ENCODE results near the gene XPC.
"Not testable (repeated sequence)": the region's sequence is repeated elsewhere in the genome, so short reads cannot be mapped to it uniquely, and the experiment has no call there.

The XPC gene

GRCh38 chr3:14132120-14132519 lies 46.3 kb downstream of the XPC start:
- no peak for DNase-seq

DNA sequence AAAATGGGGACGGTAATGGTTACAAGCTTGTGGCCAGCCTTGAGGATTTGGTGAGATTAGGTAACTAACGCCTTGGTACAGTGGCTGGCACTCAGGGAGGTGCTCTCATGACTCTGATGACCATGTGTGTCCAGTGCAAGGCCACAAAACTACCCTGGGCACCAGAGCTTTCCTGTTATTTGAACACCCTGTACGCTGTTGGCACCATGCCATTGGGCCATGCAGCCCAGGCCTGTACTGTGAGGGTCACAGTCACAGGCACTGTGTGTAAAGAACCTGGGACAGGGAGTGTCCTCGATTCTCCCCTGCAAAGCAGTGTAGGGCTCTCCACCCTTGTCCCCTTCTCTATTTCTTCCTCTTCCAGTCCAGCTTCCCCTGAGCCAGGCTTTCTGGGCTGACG lies 47.3 kb downstream of the XPC start:
- DNase-seq, result no peak

DNA sequence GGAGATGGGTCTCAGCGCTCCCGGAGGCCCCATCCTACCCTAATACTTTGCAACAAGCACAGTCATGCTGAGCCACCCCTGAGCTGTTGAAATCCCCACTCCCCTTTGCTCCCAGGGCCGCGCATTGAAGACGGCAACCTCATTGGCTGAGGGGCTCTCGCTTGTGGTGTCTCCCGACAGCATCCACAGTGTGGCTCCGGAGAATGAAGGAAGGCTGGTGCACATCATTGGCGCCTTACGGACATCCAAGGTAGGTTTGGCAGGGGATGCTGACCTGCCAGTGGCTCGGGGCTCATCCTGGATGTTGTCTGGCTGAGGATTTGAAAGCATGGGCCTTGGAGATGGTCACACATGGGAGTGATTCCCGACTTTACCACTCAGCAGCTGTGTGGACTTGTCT lies 47.7 kb downstream of the XPC start:
- DNase-seq, result no peak

GRCh38 chr3:14130230-14130629 lies 48.2 kb downstream of the XPC start:
- DNase-seq, result no peak

DNA sequence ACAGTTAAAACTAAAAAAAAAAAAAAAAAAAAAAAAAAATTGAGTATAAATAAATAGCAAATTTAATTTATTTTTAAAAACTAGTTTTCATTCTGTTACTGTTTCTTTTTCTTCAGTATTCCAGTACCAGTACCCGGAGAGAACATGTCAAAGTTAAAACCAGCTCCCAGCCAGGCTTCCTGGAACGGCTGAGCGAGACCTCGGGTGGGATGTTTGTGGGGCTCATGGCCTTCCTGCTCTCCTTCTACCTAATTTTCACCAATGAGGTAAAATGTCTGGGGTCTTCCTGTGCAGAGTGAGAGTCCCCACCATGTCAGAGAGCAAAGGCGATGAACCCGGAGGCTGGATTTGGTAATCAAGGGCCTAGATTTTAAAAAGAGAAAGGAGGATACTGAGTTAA lies 49.1 kb downstream of the XPC start:
- DNase-seq, result no peak

- no peak for DNase-seq
Measured at GRCh38 chr3:14128724-14129123, 49.7 kb downstream of the XPC start.

- DNase-seq, result no peak
Measured at GRCh38 chr3:14127516-14128161, 50.8 kb downstream of the XPC start.

GRCh38 chr3:14126887-14127505 lies 51.4 kb downstream of the XPC start:
- no peak for DNase-seq

DNA sequence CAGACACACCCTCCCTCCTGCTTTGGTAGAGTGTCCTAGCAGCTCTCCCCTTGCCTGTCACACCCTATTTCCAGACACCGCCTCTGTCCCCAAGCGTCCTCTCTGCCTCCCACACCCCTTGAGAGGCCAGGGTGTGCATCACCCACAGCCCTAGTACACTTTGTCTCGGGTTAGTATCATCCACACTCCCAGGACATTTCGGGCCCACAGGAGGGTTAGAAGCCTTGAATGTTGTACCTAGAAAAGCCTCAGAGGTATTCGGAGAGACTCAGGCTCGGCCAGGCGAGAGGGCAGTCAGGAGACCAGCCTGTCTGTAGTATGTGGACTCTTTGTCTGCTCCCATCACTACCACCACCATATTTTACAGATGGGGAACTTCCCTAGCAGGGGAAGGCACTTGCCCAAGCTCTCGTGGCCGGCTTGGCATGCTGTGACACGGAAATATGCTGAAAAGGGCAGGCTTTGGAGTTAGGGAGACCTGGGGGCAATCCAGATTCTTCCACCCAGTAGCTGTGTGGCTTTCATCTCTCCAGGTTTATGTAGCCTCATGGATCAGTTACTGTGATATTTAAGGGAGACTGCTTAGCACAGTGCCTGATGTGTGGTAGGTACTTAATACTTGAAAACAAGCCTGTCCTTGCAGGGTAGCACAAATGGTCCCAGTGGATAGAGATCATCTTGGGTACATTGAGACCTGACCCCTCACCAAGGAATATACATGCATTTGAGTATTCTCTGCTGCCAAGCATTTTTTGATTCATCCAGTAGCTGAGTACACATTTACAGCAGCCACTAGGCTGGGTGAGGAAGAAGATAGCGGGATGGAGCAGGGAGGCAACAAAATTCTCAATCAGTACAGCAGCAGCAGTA lies 52.1 kb downstream of the XPC start:
- DNase-seq, result no peak

GRCh38 chr3:14125193-14126016 lies 53.0 kb downstream of the XPC start:
- DNase-seq, result peak; percentile 69

- peak; percentile 99 for DNase-seq
Measured at GRCh38 chr3:14124615-14125192, 53.7 kb downstream of the XPC start, which contains the start of the genes CHCHD4 and TMEM43. Gene CHCHD4, minus strand, starts transcription at chr3:14124870. Its CDS starts 194 bp downstream, at chr3:14124676. Gene TMEM43, plus strand, starts transcription at chr3:14125052. Its CDS starts 142 bp downstream, at chr3:14125194.

- peak; percentile 66 for DNase-seq
Measured at GRCh38 chr3:14124223-14124614, 54.2 kb downstream of the XPC start.

GRCh38 chr3:14123308-14124222 lies 54.8 kb downstream of the XPC start:
- no peak for DNase-seq

GRCh38 chr3:14122301-14122700 lies 56.1 kb downstream of the XPC start:
- no peak for DNase-seq

- DNase-seq, result no peak
Measured at GRCh38 chr3:14121859-14122258, 56.5 kb downstream of the XPC start.

DNA sequence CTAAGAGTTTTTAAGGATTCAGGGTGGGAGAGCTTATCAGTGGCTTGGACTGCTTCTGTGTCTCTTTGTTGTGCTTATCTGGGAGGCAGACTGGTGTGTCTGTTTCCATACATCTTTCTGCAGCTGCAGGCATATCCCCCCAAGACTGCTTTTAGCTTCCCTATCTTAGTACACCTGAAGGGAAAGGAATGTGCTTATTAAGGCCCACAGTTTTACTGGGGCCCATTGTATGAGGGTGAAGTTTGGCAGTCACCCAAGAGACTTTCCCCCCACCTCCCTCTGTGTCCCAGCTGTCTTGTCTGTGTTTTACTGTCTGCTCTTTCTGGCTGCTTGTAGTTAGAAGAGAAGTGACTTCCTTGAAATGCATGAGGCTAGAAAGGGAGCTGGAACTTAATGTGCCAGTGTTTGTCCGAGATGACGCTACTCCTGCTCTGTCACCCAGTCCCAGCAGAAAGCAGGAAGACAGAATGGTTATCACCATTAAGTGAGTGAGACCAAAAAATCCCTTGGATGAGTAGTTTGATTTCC lies 57.4 kb downstream of the XPC start:
- DNase-seq, result not testable (repeated sequence)

GRCh38 chr3:14120111-14120920 lies 58.1 kb downstream of the XPC start:
- DNase-seq, result no peak

DNA sequence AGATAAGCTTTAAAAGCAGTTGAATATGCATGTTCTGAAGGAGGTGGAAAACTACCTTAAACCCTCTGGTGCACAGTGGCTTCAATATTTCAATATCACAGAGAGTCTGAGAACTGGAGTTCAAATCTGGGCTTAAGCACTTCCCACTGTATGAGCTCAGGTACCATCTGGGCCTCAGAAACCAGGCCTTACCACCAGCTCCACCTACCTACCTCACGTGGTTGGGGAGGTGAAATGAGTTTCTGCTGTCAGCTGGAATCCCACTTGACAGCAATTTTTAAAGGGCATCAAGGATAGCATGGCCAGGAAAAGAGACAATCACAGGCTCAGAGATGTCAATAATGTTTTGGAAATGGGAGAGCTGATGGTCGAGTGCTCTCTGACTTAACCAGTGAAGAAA lies 58.8 kb downstream of the XPC start:
- no peak for DNase-seq

- DNase-seq, result no peak
Measured at GRCh38 chr3:14118400-14119381, 59.7 kb downstream of the XPC start.

Data from stimulated activated CD4-positive, alpha-beta T cell treated with anti-CD3 and anti-CD28 coated beads, Interleukin-1b, Interleukin-23, amount 100 ng/mL, for 48 hours (primary cell).